A549 (cell line): Measurements from ENCODE around the gene UNC119B. TPM values are rescaled to one million over a fixed set of nuclear protein-coding genes. Genes with fewer than 3 reads are reported as not detected.

Experiments used
- ATAC-seq, 2 experiments: fragments of 200-7000 bp in 1 of 2; fragments of >200 bp in 1 of 2; cut with Nextera tagmentation in 1 of 2; cut with Tn5 transposase in 1 of 2; 3 replicates each; pipeline versions ENCODE4 v1.8.0 to v1.9.1; 2018 to 2020; ENCODE audit warnings: mild to moderate bottlenecking in 1 of 2, moderate library complexity in 1 of 2
- CTCF ChIA-PET: fragments of 300-600 bp; sonication (Branson Sonifier 250); formaldehyde crosslinking; extraction: SDS; loops from one replicate; lab custom pipeline; 2021; ENCODE audit warnings: antibody characterized with exemption, inconsistent platforms; lab: Yijun Ruan, JAX
- POLR2A ChIA-PET: fragments of 350-600 bp; formaldehyde crosslinking; extraction: SDS; loops from one replicate; lab custom pipeline; 2021; ENCODE audit warnings: antibody characterized with exemption, inconsistent platforms; lab: Yijun Ruan, JAX
- DNase-seq, 2 experiments: peaks; one replicate each; pipeline versions ENCODE4 v3.0.0 to v3.0.0-alpha.2; 2011 to 2016; ENCODE audit warnings: low read depth in 1 of 2, low spot score in 1 of 2
- FAIRE-seq: peaks from 2 replicates; lab custom pipeline; 2011; peaks lifted over from hg19 to GRCh38; lab: Jason Lieb, UNC
- H3K27ac ChIP-seq, 2 experiments: fragments of >200 bp; sonication (Bioruptor Twin); formaldehyde crosslinking; 3 replicates each; pipeline ENCODE4 v1.5.1; 2016 to 2017
- H3K4me1 ChIP-seq: fragments of >200 bp; sonication (Bioruptor Twin); formaldehyde crosslinking; 3 replicates; pipeline ENCODE4 v1.6.1; 2016
- H3K4me2 ChIP-seq: fragments of >200 bp; sonication (Bioruptor Twin); formaldehyde crosslinking; 3 replicates; pipeline ENCODE4 v1.6.1; 2016
- H3K4me3 ChIP-seq: fragments of >200 bp; sonication (Bioruptor Twin); formaldehyde crosslinking; 3 replicates; pipeline ENCODE4 v1.5.1; 2016
- H3K9me3 ChIP-seq: fragments of >200 bp; sonication (Bioruptor Twin); formaldehyde crosslinking; 3 replicates; pipeline ENCODE4 v1.6.1; 2016
- BHLHE40 ChIP-seq: IDR thresholded peaks from 2 replicates; pipeline ENCODE4 v1.6.1; 2012; ENCODE audit warnings: low read depth, low read length, inconsistent platforms
- CHD4 ChIP-seq: fragments of 200-600 bp; sonication (generic); IDR thresholded peaks from 2 replicates; pipeline ENCODE4 v1.6.1; 2016; ENCODE audit warnings: antibody characterized with exemption, mild to moderate bottlenecking, borderline replicate concordance
- EHF ChIP-seq: fragments of 250-450 bp; sonication (Bioruptor Pico); IDR thresholded peaks from 2 replicates; pipeline ENCODE4 v1.5.0; 2020; ENCODE audit warnings: mild to moderate bottlenecking
- EHMT2 ChIP-seq: fragments of 200-600 bp; sonication (generic); IDR thresholded peaks from 2 replicates; pipeline ENCODE4 v1.6.1; 2016; ENCODE audit warnings: antibody characterized with exemption, low read depth, mild to moderate bottlenecking, moderate library complexity
- ESRRA ChIP-seq: fragments of 150-350 bp; IDR thresholded peaks from 2 replicates; pipeline ENCODE4 v1.6.1; 2014; ENCODE audit warnings: mild to moderate bottlenecking, low read length, borderline replicate concordance
- FOSB ChIP-seq: fragments of 250-450 bp; sonication (Bioruptor Pico); IDR thresholded peaks from 2 replicates; pipeline ENCODE4 v1.5.0; 2020; ENCODE audit warnings: mild to moderate bottlenecking, moderate library complexity
- GATA3 ChIP-seq: IDR thresholded peaks from 2 replicates; pipeline ENCODE4 v1.6.1; 2012; ENCODE audit warnings: borderline replicate concordance
- HDAC2 ChIP-seq: fragments of 200-600 bp; sonication (generic); IDR thresholded peaks from 2 replicates; pipeline ENCODE4 v1.6.1; 2016
- HOXA7 ChIP-seq: fragments of 250-450 bp; sonication (Bioruptor Pico); IDR thresholded peaks from 2 replicates; pipeline ENCODE4 v1.5.0; 2020; ENCODE audit warnings: mild to moderate bottlenecking, moderate library complexity
- HOXB5 ChIP-seq: fragments of 250-450 bp; sonication (Bioruptor Pico); IDR thresholded peaks from 2 replicates; pipeline ENCODE4 v1.5.0; 2020; ENCODE audit warnings: mild to moderate bottlenecking, moderate library complexity
- JUN ChIP-seq, 2 experiments: fragments of >200 bp; sonication (Bioruptor Twin); formaldehyde crosslinking; IDR thresholded peaks; 2 replicates in 1 of 2; 3 replicates in 1 of 2; pipeline ENCODE4 v1.6.1; 2016 to 2017
- KDM1A ChIP-seq: fragments of 200-600 bp; sonication (generic); IDR thresholded peaks from 2 replicates; pipeline ENCODE4 v1.6.1; 2016; ENCODE audit warnings: low read depth, mild to moderate bottlenecking
- MAFK ChIP-seq: fragments of 450-650 bp; IDR thresholded peaks from 2 replicates; pipeline ENCODE4 v1.6.1; 2014; ENCODE audit not compliant: partially characterized antibody
- MYC ChIP-seq: IDR thresholded peaks from 2 replicates; pipeline ENCODE4 v1.6.1; 2012; ENCODE audit warnings: mild to moderate bottlenecking, inconsistent platforms, low read length, improper control_type of control experiment, borderline replicate concordance
- NFE2L2 ChIP-seq: fragments of 150-350 bp; conservative IDR thresholded peaks from 2 replicates; pipeline ENCODE4 v1.6.1; 2014; ENCODE audit warnings: low read length
- NPAS2 ChIP-seq: fragments of 250-450 bp; sonication (Bioruptor Pico); IDR thresholded peaks from 2 replicates; pipeline ENCODE4 v1.8.0; 2022; ENCODE audit warnings: mild to moderate bottlenecking, moderate library complexity, borderline replicate concordance
- RARB ChIP-seq: fragments of 250-450 bp; sonication (Bioruptor Pico); IDR thresholded peaks from 2 replicates; pipeline ENCODE4 v1.8.0; 2021; ENCODE audit warnings: mild to moderate bottlenecking, moderate library complexity
- RNF2 ChIP-seq: fragments of 200-600 bp; sonication (generic); IDR thresholded peaks from 2 replicates; pipeline ENCODE4 v1.6.1; 2016; ENCODE audit warnings: low read depth, mild to moderate bottlenecking, antibody characterized with exemption, moderate library complexity, borderline replicate concordance
- SMC3 ChIP-seq: fragments of >200 bp; sonication (Bioruptor Twin); formaldehyde crosslinking; IDR thresholded peaks from 3 replicates; pipeline ENCODE4 v1.6.1; 2018; ENCODE audit warnings: inconsistent platforms
- TP53 ChIP-seq: fragments of 250-450 bp; sonication (Bioruptor Pico); IDR thresholded peaks from 2 replicates; pipeline ENCODE4 v1.5.0; 2021; ENCODE audit warnings: mild to moderate bottlenecking, moderate library complexity
- ZFP36 ChIP-seq: fragments of 450-650 bp; IDR thresholded peaks from 2 replicates; pipeline ENCODE4 v1.6.1; 2014; ENCODE audit warnings: borderline replicate concordance; ENCODE audit not compliant: partially characterized antibody
- ZNF302 ChIP-seq: fragments of 250-450 bp; sonication (Bioruptor Pico); IDR thresholded peaks from 2 replicates; pipeline ENCODE4 v1.9.0; 2021; ENCODE audit warnings: inconsistent platforms, mild to moderate bottlenecking, moderate library complexity
- ZSCAN20 ChIP-seq: fragments of 250-450 bp; sonication (Bioruptor Pico); IDR thresholded peaks from 2 replicates; pipeline ENCODE4 v1.8.0; 2022; ENCODE audit warnings: mild to moderate bottlenecking, moderate library complexity
- WGBS: methylation state at CpG from one replicate; pipeline ENCODE4 v1.1.6; 2017; ENCODE audit errors: missing lambda C conversion rate; 5-methylcytosine and 5-hydroxymethylcytosine counted together
- polyA plus RNA-seq, 4 experiments: library from polyadenylated mRNA; depleted of rRNA in 3 of 4; stranded (reverse); fragments of >200 nt; fragmentation: RNase III in 1 of 4; extraction: RNeasy Plus Mini Kit Qiagen cat#74134 plus additional on column Dnase treatment in 1 of 4; gene quantifications; 2 replicates in 3 of 4; 3 replicates in 1 of 4; pipeline ENCODE4 v1.2.3, GENCODE V29; 2011 to 2017
- TF ChIP-seq, protein P1 (sequence below): IDR thresholded peaks from 2 replicates; pipeline ENCODE4 v1.6.1; 2012
- TF ChIP-seq, protein P2 (sequence below): fragments of 250-450 bp; sonication (Bioruptor Pico); IDR thresholded peaks from 2 replicates; pipeline ENCODE4 v1.5.0; 2021; ENCODE audit warnings: mild to moderate bottlenecking, moderate library complexity, borderline replicate concordance
- TF ChIP-seq, protein P3 (sequence below): fragments of >200 bp; sonication (Bioruptor Twin); formaldehyde crosslinking; IDR thresholded peaks from 2 replicates; pipeline ENCODE4 v1.6.1; 2016

The UNC119B gene
- polyA plus RNA-seq, 2 of the 4 experiments (the other 2 are of a cell fraction): 25.8 to 41.5 TPM

DNA sequence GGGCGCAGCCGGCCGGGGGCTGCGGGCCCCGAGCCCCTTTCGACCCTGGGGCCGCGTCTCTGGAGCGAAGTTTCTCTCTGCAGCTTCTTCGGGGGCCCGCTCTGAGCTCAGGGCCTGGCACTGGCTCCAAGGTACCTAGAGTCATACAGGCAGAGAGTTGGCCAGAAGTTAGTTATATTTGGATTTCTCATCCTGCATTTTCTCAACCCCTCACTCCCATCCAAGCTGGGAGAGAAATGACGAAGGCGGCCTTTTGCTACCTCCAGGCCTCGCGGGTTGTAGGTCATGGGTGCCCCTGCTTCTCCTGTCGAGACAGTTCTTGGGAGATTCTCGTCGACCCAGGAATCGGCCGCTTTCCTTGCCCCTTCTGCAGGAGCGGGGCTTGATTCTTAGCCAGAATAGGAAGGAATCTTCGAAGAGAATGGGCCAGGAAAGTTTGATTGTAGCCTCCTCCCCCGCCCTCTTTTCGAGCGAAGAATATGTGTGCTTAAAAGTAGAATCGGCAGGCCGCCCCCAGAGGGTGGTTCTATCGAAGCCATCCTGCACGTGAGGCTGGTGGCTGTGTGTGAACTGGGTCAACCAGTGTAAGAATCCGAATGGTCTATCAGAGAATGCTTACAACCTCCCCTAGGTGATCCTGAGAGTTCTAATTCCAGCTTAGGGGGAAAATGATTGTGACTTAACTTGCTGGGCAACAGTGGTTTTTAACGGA is 22.5 kb upstream of the UNC119B start:
- no peak for DNase-seq
- Histone ChIP-seq H3K4me2 (peak overlapping the region; percentile 86), H3K27ac (peak overlapping the region; percentile 92 to 94), H3K4me1 (peaks cover 52% of the 10 kb centered on the region), H3K9me3 (no peaks in the 10 kb centered on the region), H3K4me3 (peak overlapping the region; percentile 97)
- ATAC-seq: no peak; a peak in 1 of 6 replicates
- ChIA-PET POLR2A (interaction anchor here (0.6 to 1.4 kb wide), 3 partner anchors 23 to 45 kb away, joined by 3 to 5 read pairs (median 4); no protein-coding TSS in a partner anchor), CTCF (interaction anchor here (1.2 to 19.0 kb wide), 6 partner anchors 22 to 322 kb away, joined by 3 to 137 read pairs (median 6); partner anchors contain the start of gene UNC119B)
- no peak for FAIRE-seq
- WGBS: under 1% methylated on average over 22 of the region's 31 CpGs
- TF ChIP-seq, protein P1, sequence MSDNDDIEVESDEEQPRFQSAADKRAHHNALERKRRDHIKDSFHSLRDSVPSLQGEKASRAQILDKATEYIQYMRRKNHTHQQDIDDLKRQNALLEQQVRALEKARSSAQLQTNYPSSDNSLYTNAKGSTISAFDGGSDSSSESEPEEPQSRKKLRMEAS: peak; percentile 34; the same call in 1 of the 2 replicates
- TF ChIP-seq ZSCAN20 (CRISPR knock-in tag): no peak
- TF ChIP-seq BHLHE40: 0 out of 2 replicates have a peak, but pooled peaks have one; percentile 38
- TF ChIP-seq ZNF302 (CRISPR knock-in tag): no peak

DNA sequence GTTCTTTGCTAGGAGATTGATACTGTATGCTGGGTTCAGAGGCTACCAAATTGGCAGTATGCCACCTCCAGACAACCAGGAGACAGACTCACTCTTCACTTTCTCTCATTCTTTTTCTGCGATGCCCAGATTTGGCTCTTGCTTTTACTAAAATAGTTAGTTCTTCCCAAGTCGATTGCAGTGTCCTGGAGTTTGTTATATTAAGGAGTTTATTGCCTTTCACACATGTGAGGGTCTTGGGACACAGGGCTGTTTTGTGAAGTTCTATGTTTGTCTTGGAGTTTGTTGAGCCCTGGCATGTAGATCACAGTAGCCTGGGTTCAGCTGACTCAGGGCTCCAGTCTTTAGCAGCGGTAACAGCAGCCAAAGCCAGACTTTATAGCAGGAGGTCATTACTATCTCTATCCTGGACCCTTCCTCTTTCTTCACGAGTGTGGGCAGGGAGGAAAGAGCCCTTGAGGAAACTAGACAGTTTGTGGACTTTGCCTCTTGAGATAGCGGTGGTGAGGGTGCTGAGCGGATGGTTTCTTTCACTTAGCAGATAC is 21.7 kb upstream of the UNC119B start:
- H3K9me3 ChIP-seq: no peaks in the 10 kb centered on the region
- ChIA-PET POLR2A (no interaction called here), CTCF (interaction anchor here (1.0 to 19.0 kb wide), 6 partner anchors 21 to 321 kb away, joined by 3 to 137 read pairs (median 4); partner anchors contain the start of gene UNC119B)
- H3K4me2 ChIP-seq: peak overlapping the region; percentile 86
- WGBS: 38% methylated on average over 6 of the region's 6 CpGs
- no peak for TF ChIP-seq BHLHE40
- TF ChIP-seq MAFK: peak; percentile 22
- peaks cover 61% of the 10 kb centered on the region for H3K4me1 ChIP-seq
- no peak for ATAC-seq
- DNase-seq: no peak
- H3K4me3 ChIP-seq: peak overlapping the region; percentile 97
- H3K27ac ChIP-seq: peak overlapping the region in 1 of 2 experiments; percentile 94; a peak in 4 of 6 replicates
- no peak for FAIRE-seq

DNA sequence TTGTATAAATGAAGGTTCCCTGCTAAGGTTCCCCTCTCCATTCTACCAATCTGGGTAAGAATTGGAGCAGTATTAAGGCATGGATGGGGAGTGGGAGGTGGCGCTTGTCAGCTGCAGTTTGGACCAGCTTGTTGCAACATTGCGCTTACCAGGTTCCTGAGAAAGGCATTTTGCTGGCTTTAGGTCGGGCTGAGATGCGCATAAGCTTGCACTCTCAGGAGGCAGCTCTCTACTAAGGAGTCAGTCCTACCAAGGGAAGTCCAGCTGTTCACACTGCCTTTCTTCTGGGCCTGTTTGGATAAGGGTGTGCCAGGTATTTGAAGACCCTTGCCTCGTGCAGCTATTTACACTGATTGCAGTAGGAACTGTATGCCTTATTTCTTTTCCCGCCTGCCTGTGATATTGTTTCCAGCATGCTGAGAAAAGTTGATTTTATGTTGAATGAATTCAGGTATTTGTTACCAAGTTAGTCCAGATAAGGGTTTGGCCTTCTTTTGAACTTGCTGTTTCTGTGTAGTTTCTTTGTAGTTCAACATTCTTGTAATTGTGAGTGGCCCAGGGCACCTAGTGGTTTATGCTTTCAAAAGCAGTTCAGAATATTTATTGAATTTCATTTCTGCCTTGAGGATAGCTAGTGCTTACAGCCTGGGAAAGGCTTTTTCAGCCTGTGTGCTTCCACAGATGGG is 20.7 kb upstream of the UNC119B start:
- Histone ChIP-seq H3K4me3 (peak overlapping the region; percentile 97; the same call in 1 of the 3 replicates), H3K4me1 (peaks cover 63% of the 10 kb centered on the region), H3K27ac (peak overlapping the region in 1 of 2 experiments; percentile 94; a peak in 4 of 6 replicates)
- FAIRE-seq: no peak
- 86% methylated on average over 6 of the region's 6 CpGs for WGBS
- POLR2A ChIA-PET: no interaction called here
- DNase-seq: no peak
- CTCF ChIA-PET: interaction anchor here (0.7 to 19.0 kb wide), 5 partner anchors 17 to 320 kb away, joined by 3 to 137 read pairs (median 3); no protein-coding TSS in a partner anchor
- ATAC-seq: no peak
- no peak for TF ChIP-seq HOXB5
- TF ChIP-seq, protein P2, sequence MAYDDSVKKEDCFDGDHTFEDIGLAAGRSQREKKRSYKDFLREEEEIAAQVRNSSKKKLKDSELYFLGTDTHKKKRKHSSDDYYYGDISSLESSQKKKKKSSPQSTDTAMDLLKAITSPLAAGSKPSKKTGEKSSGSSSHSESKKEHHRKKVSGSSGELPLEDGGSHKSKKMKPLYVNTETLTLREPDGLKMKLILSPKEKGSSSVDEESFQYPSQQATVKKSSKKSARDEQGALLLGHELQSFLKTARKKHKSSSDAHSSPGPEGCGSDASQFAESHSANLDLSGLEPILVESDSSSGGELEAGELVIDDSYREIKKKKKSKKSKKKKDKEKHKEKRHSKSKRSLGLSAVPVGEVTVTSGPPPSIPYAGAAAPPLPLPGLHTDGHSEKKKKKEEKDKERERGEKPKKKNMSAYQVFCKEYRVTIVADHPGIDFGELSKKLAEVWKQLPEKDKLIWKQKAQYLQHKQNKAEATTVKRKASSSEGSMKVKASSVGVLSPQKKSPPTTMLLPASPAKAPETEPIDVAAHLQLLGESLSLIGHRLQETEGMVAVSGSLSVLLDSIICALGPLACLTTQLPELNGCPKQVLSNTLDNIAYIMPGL: no peak
- TF ChIP-seq, all 56 proteins: peak for 0
- H3K9me3 ChIP-seq: no peaks in the 10 kb centered on the region
- H3K4me2 ChIP-seq: peak overlapping the region; percentile 86

DNA sequence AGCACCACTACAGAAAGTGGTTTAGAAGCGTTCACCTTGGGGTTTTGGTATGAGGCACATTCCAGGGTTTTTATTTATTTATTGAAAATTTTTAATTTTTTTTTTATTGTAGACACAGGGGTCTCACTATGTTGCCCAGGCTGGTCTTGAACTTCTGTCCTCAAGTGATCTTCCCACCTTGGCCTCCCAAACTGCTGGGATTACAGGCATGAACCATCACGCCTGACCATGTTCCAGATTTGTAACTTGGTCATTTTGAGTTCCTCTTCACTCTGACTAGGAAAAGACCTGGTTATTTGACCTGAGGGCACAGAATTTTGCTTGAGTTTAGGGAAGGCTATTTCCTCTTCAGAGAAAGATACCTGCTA is 20.2 kb upstream of the UNC119B start:
- peak overlapping the region; percentile 86 for H3K4me2 ChIP-seq
- H3K4me3 ChIP-seq: no peak overlapping the region
- peaks cover 61% of the 10 kb centered on the region for H3K4me1 ChIP-seq
- ChIA-PET POLR2A (no interaction called here), CTCF (interaction anchor here (0.7 to 19.0 kb wide), 4 partner anchors 17 to 320 kb away, joined by 3 to 137 read pairs (median 4); no protein-coding TSS in a partner anchor)
- DNase-seq (no peak), ATAC-seq (no peak), FAIRE-seq (no peak)
- WGBS: 88% methylated on average over 2 of the region's 2 CpGs
- no peak for TF ChIP-seq FOSB (CRISPR knock-in tag)
- TF ChIP-seq JUN (IDR thresholded peaks at IDR 0.05): no peak
- TF ChIP-seq MAFK: no peak
- TF ChIP-seq SMC3: no peak
- TF ChIP-seq RARB (CRISPR knock-in tag): no peak
- TF ChIP-seq CHD4: no peak
- TF ChIP-seq ESRRA: no peak
- TF ChIP-seq EHF (CRISPR knock-in tag): no peak
- no peak for TF ChIP-seq ZFP36
- TF ChIP-seq EHMT2: no peak
- TF ChIP-seq GATA3: no peak
- no peak for TF ChIP-seq TP53 (CRISPR knock-in tag)
- no peak for TF ChIP-seq NFE2L2
- no peak for TF ChIP-seq NPAS2 (CRISPR knock-in tag)
- TF ChIP-seq HOXA7: no peak
- TF ChIP-seq, protein P3, sequence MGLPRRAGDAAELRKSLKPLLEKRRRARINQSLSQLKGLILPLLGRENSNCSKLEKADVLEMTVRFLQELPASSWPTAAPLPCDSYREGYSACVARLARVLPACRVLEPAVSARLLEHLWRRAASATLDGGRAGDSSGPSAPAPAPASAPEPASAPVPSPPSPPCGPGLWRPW: no peak
- no peak for TF ChIP-seq RNF2
- TF ChIP-seq KDM1A: no peak
- TF ChIP-seq MYC: no peak
- TF ChIP-seq HDAC2: no peak
- peak overlapping the region in 1 of 2 experiments; percentile 94; a peak in 4 of 6 replicates for H3K27ac ChIP-seq
- H3K9me3 ChIP-seq: no peaks in the 10 kb centered on the region
